SK-N-MC (cell line): Measurements from ENCODE around the gene RALGAPA2.

Experiments
- EZH2 ChIP-seq: fragments of 200-600 bp; sonication (generic); IDR thresholded peaks from one replicate; pipeline ENCODE4 v1.6.1; 2017; ENCODE audit warnings: antibody characterized with exemption
- POLR2AphosphoS5 ChIP-seq: IDR thresholded peaks from 2 replicates; pipeline ENCODE4 v1.6.1; 2012; ENCODE audit warnings: mild to moderate bottlenecking, low read depth, low read length, borderline replicate concordance

DNA sequence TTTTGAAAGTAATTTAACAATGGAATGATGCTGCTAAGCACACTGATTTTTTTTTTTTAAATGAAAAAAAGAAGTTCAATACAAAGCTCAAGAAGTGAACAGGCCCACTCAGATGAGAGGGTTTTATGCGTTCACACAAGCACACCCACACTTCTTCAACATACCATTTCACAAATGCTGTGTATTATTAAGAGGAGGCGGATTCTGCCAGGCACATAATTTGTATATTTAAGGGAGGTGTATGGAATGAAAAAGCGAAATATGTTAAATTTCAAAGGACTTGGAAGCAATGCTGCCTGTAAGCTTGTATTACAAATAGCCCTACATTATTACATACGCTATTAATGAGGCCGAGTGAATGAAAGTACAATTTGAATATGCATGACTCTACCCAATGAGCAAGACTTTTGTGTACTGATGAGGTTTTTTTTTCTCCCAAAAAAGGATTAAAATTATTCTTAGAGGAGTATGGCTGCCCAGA is 220.6 kb downstream of the RALGAPA2 start:
- no peak for TF ChIP-seq EZH2
- TF ChIP-seq POLR2AphosphoS5 = no peak
